DOHH2 (cell line): ENCODE data around the gene SH3RF3.

Experiments
- H3F3A ChIP-seq: fragments of 200-600 bp; sonication (generic), shearing (Covaris generic); 2 replicates; pipeline ENCODE4 v1.6.0; 2016; ENCODE audit warnings: antibody characterized with exemption, mild to moderate bottlenecking; ENCODE audit not compliant: control insufficient read depth, insufficient read depth
- H3K27ac ChIP-seq: fragments of 200-600 bp; sonication (generic); 2 replicates; pipeline ENCODE4 v1.5.1; 2014; ENCODE audit warnings: low read depth, mild to moderate bottlenecking, low read length, moderate library complexity
- H3K27me3 ChIP-seq: fragments of 200-600 bp; sonication (generic); 2 replicates; pipeline ENCODE4 v1.6.1; 2014; ENCODE audit warnings: mild to moderate bottlenecking, low read length, mixed read lengths; ENCODE audit not compliant: control insufficient read depth
- H3K36me3 ChIP-seq: fragments of 200-600 bp; sonication (generic); 2 replicates; pipeline ENCODE4 v1.6.1; 2014; ENCODE audit warnings: mild to moderate bottlenecking, low read length, moderate library complexity, mixed read lengths; ENCODE audit not compliant: control insufficient read depth
- H3K4me1 ChIP-seq: fragments of 200-600 bp; sonication (generic); 2 replicates; pipeline ENCODE4 v1.6.1; 2014; ENCODE audit warnings: mild to moderate bottlenecking, low read length, mixed read lengths; ENCODE audit not compliant: control insufficient read depth
- H3K4me2 ChIP-seq: fragments of 200-600 bp; sonication (generic); 2 replicates; pipeline ENCODE4 v1.6.0; 2014; ENCODE audit warnings: mild to moderate bottlenecking, low read length, moderate library complexity
- H3K4me3 ChIP-seq: fragments of 200-600 bp; sonication (generic); 2 replicates; pipeline ENCODE4 v1.5.1; 2014; ENCODE audit warnings: mild to moderate bottlenecking, low read length, mixed read lengths
- H3K79me2 ChIP-seq: fragments of 200-600 bp; sonication (generic); 2 replicates; pipeline ENCODE4 v1.6.1; 2014; ENCODE audit warnings: mild to moderate bottlenecking, low read length, mixed read lengths; ENCODE audit not compliant: control insufficient read depth
- H3K9me2 ChIP-seq: fragments of 200-600 bp; sonication (generic); replicated peaks from 2 replicates; pipeline ENCODE4 v1.6.1; 2014; ENCODE audit warnings: mild to moderate bottlenecking, low read length, mixed read lengths; ENCODE audit not compliant: control insufficient read depth
- H3K9me3 ChIP-seq: fragments of 200-600 bp; sonication (generic); 2 replicates; pipeline ENCODE4 v1.6.1; 2014; ENCODE audit warnings: antibody characterized with exemption, low read length, mixed read lengths; ENCODE audit not compliant: control insufficient read depth, insufficient read depth
- H4K20me1 ChIP-seq: fragments of 200-600 bp; sonication (generic); 2 replicates; pipeline ENCODE4 v1.6.0; 2014; ENCODE audit warnings: low read depth, mild to moderate bottlenecking, antibody characterized with exemption, low read length, moderate library complexity; ENCODE audit not compliant: control insufficient read depth, insufficient read depth
- CTCF ChIP-seq: fragments of 200-600 bp; sonication (generic); IDR thresholded peaks from one replicate; pipeline ENCODE4 v1.5.1; 2014; ENCODE audit warnings: antibody characterized with exemption, mild to moderate bottlenecking, low read depth, low read length; ENCODE audit not compliant: poor library complexity, severe bottlenecking
- EZH2phosphoT487 ChIP-seq: fragments of 200-600 bp; sonication (generic); IDR thresholded peaks from 2 replicates; pipeline ENCODE4 v1.6.1; 2017; ENCODE audit warnings: borderline replicate concordance, mild to moderate bottlenecking, antibody characterized with exemption, low read length, moderate library complexity, mixed read lengths

The SH3RF3 gene

GRCh38 chr2:109387221-109387735 lies 258.3 kb downstream of the SH3RF3 start:
- no peak overlapping the region for H3K4me2 ChIP-seq
- no peak for TF ChIP-seq EZH2phosphoT487
- no peaks in the 10 kb centered on the region for H3K36me3 ChIP-seq
- no peaks in the 10 kb centered on the region for H3K79me2 ChIP-seq
- no peaks in the 10 kb centered on the region for H3K4me1 ChIP-seq
- no peaks in the 10 kb centered on the region for H3K9me3 ChIP-seq
- no peaks in the 10 kb centered on the region for H3K9me2 ChIP-seq
- no peak overlapping the region for H3K27ac ChIP-seq
- no peaks in the 10 kb centered on the region for H3K27me3 ChIP-seq
- H3K4me3 ChIP-seq = no peak overlapping the region
- H4K20me1 ChIP-seq = no peaks in the 10 kb centered on the region
- H3F3A ChIP-seq = no peaks in the 10 kb centered on the region

- no peaks in the 10 kb centered on the region for H3K36me3 ChIP-seq
- no peaks in the 10 kb centered on the region for H4K20me1 ChIP-seq
- H3K9me3 ChIP-seq = no peaks in the 10 kb centered on the region
- H3K4me2 ChIP-seq = no peak overlapping the region
- TF ChIP-seq CTCF (no peak), EZH2phosphoT487 (no peak)
- H3K27ac ChIP-seq = no peak overlapping the region
- H3F3A ChIP-seq = no peaks in the 10 kb centered on the region
- no peaks in the 10 kb centered on the region for H3K4me1 ChIP-seq
- no peaks in the 10 kb centered on the region for H3K27me3 ChIP-seq
- no peaks in the 10 kb centered on the region for H3K9me2 ChIP-seq
- H3K79me2 ChIP-seq = no peaks in the 10 kb centered on the region
- H3K4me3 ChIP-seq = no peak overlapping the region
Observed at GRCh38 chr2:109387778-109388469, 258.9 kb downstream of the SH3RF3 start.

GRCh38 chr2:109391243-109391642 lies 262.2 kb downstream of the SH3RF3 start:
- Histone ChIP-seq H3K9me2 (no peaks in the 10 kb centered on the region), H3F3A (no peaks in the 10 kb centered on the region), H3K27me3 (no peaks in the 10 kb centered on the region), H3K79me2 (no peaks in the 10 kb centered on the region), H4K20me1 (no peaks in the 10 kb centered on the region), H3K4me2 (no peak overlapping the region), H3K4me3 (no peak overlapping the region), H3K27ac (no peak overlapping the region), H3K36me3 (no peaks in the 10 kb centered on the region), H3K4me1 (no peaks in the 10 kb centered on the region), H3K9me3 (no peaks in the 10 kb centered on the region)
- TF ChIP-seq EZH2phosphoT487 (no peak), CTCF (no peak)

- Histone ChIP-seq H3K27ac (no peak overlapping the region), H4K20me1 (no peaks in the 10 kb centered on the region), H3K79me2 (no peaks in the 10 kb centered on the region), H3K27me3 (no peaks in the 10 kb centered on the region), H3K4me3 (no peak overlapping the region), H3K9me3 (no peaks in the 10 kb centered on the region), H3F3A (no peaks in the 10 kb centered on the region), H3K4me1 (no peaks in the 10 kb centered on the region), H3K9me2 (no peaks in the 10 kb centered on the region), H3K36me3 (no peaks in the 10 kb centered on the region), H3K4me2 (no peak overlapping the region)
- TF ChIP-seq CTCF (no peak), EZH2phosphoT487 (no peak)
Observed at GRCh38 chr2:109392140-109392539, 263.1 kb downstream of the SH3RF3 start.
